ENCODE results near the gene MACROD2. TPM values are rescaled to one million over a fixed set of nuclear protein-coding genes. Genes with fewer than 3 reads are reported as not detected.

Gene MACROD2
- total RNA-seq, 4 donors from 2014 or later: 2.9 to 11.3 (median 8.0) TPM

DNA sequence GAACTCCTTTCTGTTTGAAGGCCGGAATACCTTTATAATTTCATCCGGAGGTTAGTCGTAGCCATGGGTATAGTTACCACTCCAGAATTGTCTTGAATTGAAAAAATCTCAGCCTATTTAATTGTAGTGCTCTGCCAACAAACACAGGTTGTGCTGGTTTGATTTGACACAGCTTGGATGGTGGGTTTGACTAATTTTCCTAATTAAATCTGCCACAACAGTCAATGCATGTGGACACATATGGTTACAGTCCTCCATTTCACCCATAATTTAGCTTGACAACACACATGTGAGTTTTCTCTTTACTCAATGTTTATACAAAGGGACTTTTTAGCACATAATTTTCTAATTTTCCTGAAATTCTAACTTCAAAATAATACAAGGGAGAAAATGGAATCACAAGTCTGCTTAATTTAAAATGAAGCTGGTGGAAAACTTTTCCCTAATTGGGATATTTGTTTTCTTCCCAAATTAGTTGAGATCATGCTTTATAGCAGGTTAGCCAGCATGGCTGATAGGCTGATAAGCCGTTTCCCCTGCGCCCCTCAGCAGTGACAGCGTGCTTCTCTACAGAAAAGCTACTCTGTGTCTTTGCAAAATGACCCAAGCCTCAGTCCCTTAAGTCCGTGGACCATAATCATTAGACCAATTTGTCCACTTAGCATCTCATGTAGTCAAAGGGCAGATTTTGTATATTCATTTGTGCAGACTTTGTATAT is 805.5 kb downstream of the MACROD2 start:
- TF ChIP-seq, protein P1, sequence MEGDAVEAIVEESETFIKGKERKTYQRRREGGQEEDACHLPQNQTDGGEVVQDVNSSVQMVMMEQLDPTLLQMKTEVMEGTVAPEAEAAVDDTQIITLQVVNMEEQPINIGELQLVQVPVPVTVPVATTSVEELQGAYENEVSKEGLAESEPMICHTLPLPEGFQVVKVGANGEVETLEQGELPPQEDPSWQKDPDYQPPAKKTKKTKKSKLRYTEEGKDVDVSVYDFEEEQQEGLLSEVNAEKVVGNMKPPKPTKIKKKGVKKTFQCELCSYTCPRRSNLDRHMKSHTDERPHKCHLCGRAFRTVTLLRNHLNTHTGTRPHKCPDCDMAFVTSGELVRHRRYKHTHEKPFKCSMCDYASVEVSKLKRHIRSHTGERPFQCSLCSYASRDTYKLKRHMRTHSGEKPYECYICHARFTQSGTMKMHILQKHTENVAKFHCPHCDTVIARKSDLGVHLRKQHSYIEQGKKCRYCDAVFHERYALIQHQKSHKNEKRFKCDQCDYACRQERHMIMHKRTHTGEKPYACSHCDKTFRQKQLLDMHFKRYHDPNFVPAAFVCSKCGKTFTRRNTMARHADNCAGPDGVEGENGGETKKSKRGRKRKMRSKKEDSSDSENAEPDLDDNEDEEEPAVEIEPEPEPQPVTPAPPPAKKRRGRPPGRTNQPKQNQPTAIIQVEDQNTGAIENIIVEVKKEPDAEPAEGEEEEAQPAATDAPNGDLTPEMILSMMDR (IDR thresholded peaks at IDR 0.05; ENCODE audit: low read depth): no peak

DNA sequence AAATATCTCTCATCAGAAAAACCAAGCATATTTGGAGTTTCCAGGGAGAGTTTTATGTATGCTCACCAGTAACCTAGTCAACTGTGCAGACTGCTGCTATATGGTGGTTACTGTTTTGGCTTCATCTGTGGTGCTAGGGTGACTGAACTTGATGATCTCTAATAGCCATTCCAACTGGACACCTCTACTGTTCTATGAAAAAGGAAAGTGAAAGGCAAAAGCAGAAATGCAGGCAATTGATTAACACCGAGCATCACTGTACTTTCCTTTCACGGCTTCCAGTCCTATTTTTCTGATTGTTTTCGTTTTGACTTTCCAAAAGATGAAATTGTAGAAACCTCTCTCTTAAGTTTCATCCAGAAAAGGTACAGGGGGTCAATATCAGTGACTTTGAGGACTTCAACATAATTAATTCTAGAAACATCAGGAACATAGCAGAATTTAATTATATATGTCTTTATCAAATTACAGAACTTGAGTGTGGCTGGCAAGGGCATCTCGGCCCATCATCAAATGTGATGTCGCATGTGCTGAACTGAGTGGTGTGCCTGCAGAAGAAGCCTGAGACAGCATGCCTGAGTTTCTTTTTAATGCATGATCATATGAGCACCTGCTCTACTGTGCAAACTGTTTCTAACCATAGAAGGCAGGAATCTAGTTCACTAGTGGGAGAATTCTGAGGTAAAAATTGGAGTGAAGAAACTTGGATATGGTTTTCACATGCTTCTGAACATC is 806.4 kb downstream of the MACROD2 start:
- TF ChIP-seq, protein P1 (IDR thresholded peaks at IDR 0.05; ENCODE audit: low read depth): no peak

DNA sequence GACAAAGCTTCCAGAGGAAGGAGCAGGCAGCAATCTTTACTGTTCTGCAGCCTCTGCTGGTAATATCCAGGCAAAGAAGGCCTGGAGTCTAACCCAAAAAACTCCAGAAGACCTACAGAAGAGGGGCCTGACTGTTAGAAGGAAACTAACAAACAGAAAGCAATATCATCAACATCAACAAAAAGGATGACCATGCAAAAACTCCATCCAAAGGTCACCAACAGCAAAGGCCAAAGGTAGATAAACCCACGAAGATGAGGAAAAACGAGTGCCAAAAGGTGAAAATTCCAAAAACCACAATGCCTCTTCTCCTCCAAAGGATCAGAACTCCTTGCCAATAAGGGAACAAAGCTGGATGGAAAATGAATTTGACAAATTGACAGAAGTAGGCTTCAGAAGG is 811.9 kb downstream of the MACROD2 start:
- TF ChIP-seq, protein P1 (IDR thresholded peaks at IDR 0.05; ENCODE audit: low read depth): no peak

DNA sequence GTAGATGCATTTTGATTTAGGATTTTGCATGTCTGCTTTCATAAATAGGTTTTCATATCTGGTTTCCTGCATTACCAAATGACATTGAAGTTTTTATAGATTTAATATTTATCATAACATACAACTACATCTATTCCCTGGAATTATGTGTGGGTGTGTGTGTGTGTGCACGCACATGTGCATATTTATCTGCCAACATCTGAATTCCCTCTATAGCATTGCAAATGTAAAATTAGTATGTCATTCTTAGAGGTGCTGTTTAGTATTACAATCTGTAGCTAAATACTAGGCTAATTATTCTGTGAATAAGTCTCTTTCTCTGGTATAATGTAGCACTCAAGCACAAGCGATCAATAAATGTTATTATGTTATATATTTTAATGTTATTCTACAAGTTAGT is 820.0 kb downstream of the MACROD2 start:
- TF ChIP-seq, protein P1 (IDR thresholded peaks at IDR 0.05; ENCODE audit: low read depth): no peak

DNA sequence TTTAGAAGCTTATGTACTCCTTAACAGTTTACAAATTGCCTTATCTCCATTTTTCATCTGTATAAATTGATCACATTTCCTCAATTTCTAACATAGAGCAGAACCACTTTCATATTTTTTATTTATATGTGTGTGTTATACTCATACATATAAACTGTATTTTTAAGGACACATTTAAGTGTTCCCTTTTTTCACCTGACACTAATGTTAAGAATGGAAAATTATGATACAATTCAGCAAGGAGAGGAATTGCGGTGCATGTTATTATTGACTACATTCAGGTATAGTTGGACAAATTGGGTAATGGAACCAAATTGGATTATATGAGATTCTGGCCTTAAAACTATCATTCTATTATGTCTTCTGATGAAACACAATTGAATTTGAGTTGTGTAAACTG is 821.2 kb downstream of the MACROD2 start:
- TF ChIP-seq, protein P1 (IDR thresholded peaks at IDR 0.05; ENCODE audit: low read depth): no peak

DNA sequence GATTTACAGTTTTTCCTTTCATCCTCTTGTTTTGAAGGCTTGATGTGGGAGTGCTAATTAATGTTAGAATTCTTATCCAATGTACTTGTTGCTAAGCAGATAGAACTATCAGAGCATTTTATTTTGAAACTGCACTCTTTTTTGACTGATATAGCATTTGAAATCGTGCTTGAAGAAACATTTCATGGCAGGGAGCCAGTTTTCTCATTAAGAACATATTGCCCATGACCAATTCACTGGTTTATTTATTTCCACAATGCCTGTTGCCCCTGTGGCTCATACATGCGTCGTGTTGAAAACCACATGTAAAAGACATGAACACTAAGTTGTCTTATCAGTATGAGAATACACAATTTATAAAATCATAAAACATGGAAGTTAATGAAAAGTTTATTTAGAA is 821.8 kb downstream of the MACROD2 start:
- TF ChIP-seq, protein P1 (IDR thresholded peaks at IDR 0.05; ENCODE audit: low read depth): no peak

DNA sequence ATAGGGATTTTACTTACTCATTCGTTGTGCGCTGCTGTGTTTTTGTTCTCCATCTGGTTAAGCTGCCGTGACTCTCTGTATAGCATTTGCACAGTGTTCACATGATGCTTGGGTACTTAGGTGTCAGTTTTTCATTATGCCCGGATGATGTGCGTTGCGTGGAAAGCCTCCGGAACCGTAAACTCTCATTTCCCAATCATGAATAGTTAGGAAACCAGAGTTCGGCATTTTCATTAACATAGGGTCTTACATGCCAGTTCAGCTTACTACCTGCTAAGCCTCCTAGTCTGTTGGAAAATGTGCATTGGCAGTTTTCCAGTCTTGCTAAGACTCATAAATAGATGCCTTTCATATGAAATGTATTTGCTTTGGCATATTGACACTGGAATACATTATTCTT is 825.5 kb downstream of the MACROD2 start:
- TF ChIP-seq, protein P1 (IDR thresholded peaks at IDR 0.05; ENCODE audit: low read depth): no peak

Measured in subcutaneous adipose tissue (tissue), 4 donors.